HCT116 (cell line): ENCODE results near the gene ARHGAP28. TPM values are rescaled to one million over a fixed set of nuclear protein-coding genes. Genes with fewer than 3 reads are reported as not detected.

Experiments
- ATAC-seq: fragments of 200-7000 bp; cut with Tn5 transposase; 2 replicates; pipeline ENCODE4 v1.9.1; 2020; ENCODE audit warnings: mild to moderate bottlenecking, moderate library complexity
- BruUV-seq: library from RNA; stranded (reverse); fragments of 400-500 nt; replicated peaks from 2 replicates; lab custom pipeline; 2021; lab: Mats Ljungman, UMichigan
- CTCF ChIA-PET: fragments of 300-600 bp; sonication (Branson Sonifier 250); formaldehyde crosslinking; loops from one replicate; lab custom pipeline; 2021; ENCODE audit warnings: antibody characterized with exemption; lab: Charles Lee
- POLR2A ChIA-PET: fragments of 300-600, 350-600 bp; sonication (Branson Sonifier 250); formaldehyde crosslinking; loops from one replicate; lab custom pipeline; 2021; ENCODE audit warnings: antibody characterized with exemption; lab: Charles Lee
- RAD21 ChIA-PET, 2 experiments: fragments of 300-600 bp; sonication (Branson Sonifier 250); formaldehyde crosslinking; loops; one replicate each; lab custom pipeline; 2023; ENCODE audit warnings: low total read pairs in 2 of 2; ENCODE audit not compliant: uncharacterized antibody in 2 of 2, unreplicated experiment in 2 of 2, low non-redundant PET in 1 of 2; lab: Charles Lee
- DNase-seq: peaks from one replicate; pipeline ENCODE4 v3.0.0-alpha.2; 2010; ENCODE audit warnings: low read depth, low spot score
- H2AFZ ChIP-seq: fragments of 200-600 bp; shearing (Covaris generic), sonication (generic); 2 replicates; pipeline ENCODE4 v1.6.1; 2017; ENCODE audit warnings: low read depth, mixed run types, mixed read lengths, antibody characterized with exemption, low read length; ENCODE audit not compliant: poor library complexity, severe bottlenecking
- H3K27ac ChIP-seq: 2 replicates; pipeline ENCODE4 v1.5.1; 2012; ENCODE audit warnings: low read depth, low read length
- H3K27me3 ChIP-seq: fragments of 200-600 bp; sonication (generic); 2 replicates; pipeline ENCODE4 v1.6.1; 2016; ENCODE audit warnings: mixed run types, low read length, mixed read lengths; ENCODE audit not compliant: insufficient read depth
- H3K36me3 ChIP-seq, 2 experiments: fragments of 200-500 bp in 1 of 2; fragments of 200-600 bp in 1 of 2; sonication (Bioruptor generic) in 1 of 2; sonication (generic) in 1 of 2; 2 replicates each; pipeline versions ENCODE4 v1.5.1 to v1.6.1; 2014 to 2016; ENCODE audit warnings: low read length in 2 of 2, inconsistent platforms in 1 of 2, mixed read lengths in 1 of 2, mixed run types in 1 of 2; ENCODE audit not compliant: insufficient read depth in 2 of 2, control insufficient read depth in 1 of 2
- H3K4me1 ChIP-seq, 2 experiments: fragments of 200-600 bp in 1 of 2; sonication (generic) in 1 of 2; 2 replicates each; pipeline versions ENCODE4 v1.5.1 to v1.6.1; 2012 to 2017; ENCODE audit warnings: low read length in 2 of 2, inconsistent platforms in 1 of 2, mild to moderate bottlenecking in 1 of 2, mixed read lengths in 1 of 2, mixed run types in 1 of 2, moderate library complexity in 1 of 2; ENCODE audit not compliant: insufficient read depth in 2 of 2, control insufficient read depth in 1 of 2
- H3K4me2 ChIP-seq: fragments of 200-600 bp; sonication (generic); 2 replicates; pipeline ENCODE4 v1.6.1; 2017; ENCODE audit warnings: mixed run types, low read length, mixed read lengths
- H3K4me3 ChIP-seq, 2 experiments: fragments of 200-600 bp in 1 of 2; sonication (generic) in 1 of 2; replicated peaks in 1 of 2; 2 replicates each; pipeline ENCODE4 v1.5.1; 2011 to 2016; ENCODE audit warnings: low read length in 2 of 2, control low read depth in 1 of 2, low read depth in 1 of 2, mild to moderate bottlenecking in 1 of 2, mixed read lengths in 1 of 2, mixed run types in 1 of 2
- H3K79me2 ChIP-seq: fragments of 200-600 bp; sonication (generic); 2 replicates; pipeline ENCODE4 v1.6.1; 2017; ENCODE audit warnings: mild to moderate bottlenecking, mixed run types, low read length, moderate library complexity, mixed read lengths; ENCODE audit not compliant: insufficient read depth
- H3K9ac ChIP-seq: fragments of 200-600 bp; sonication (generic); 2 replicates; pipeline ENCODE4 v1.6.1; 2016; ENCODE audit warnings: low read length, mixed read lengths
- H3K9me2 ChIP-seq: fragments of 200-600 bp; sonication (generic), shearing (Covaris generic); 2 replicates; pipeline ENCODE4 v1.6.1; 2017; ENCODE audit warnings: mixed run types, mild to moderate bottlenecking, moderate library complexity; ENCODE audit not compliant: insufficient read depth
- H3K9me3 ChIP-seq, 2 experiments: fragments of 200-500 bp in 1 of 2; fragments of 200-600 bp in 1 of 2; sonication (Bioruptor generic) in 1 of 2; sonication (generic) in 1 of 2; 2 replicates each; pipeline ENCODE4 v1.6.1; 2014 to 2017; ENCODE audit warnings: low read length in 2 of 2, mixed read lengths in 2 of 2, inconsistent platforms in 1 of 2, low read depth in 1 of 2, mild to moderate bottlenecking in 1 of 2, mixed run types in 1 of 2, moderate library complexity in 1 of 2; ENCODE audit not compliant: control insufficient read depth in 1 of 2, insufficient read depth in 1 of 2
- H4K20me1 ChIP-seq: fragments of 200-600 bp; sonication (generic), shearing (Covaris generic); 2 replicates; pipeline ENCODE4 v1.6.1; 2017; ENCODE audit warnings: mixed run types, mild to moderate bottlenecking, moderate library complexity; ENCODE audit not compliant: insufficient read depth
- CTCF ChIP-seq, 3 experiments: fragments of 200-600 bp in 1 of 3; sonication (generic) in 1 of 3; IDR thresholded peaks in 2 of 3; conservative IDR thresholded peaks in 1 of 3; 2 replicates each; pipeline ENCODE4 v1.5.1; 2012 to 2017; ENCODE audit warnings: low read depth in 2 of 3, low read length in 2 of 3, antibody characterized with exemption in 1 of 3, borderline replicate concordance in 1 of 3, control low read depth in 1 of 3, mild to moderate bottlenecking in 1 of 3, mixed read lengths in 1 of 3, mixed run types in 1 of 3, moderate library complexity in 1 of 3; ENCODE audit not compliant: insufficient read depth in 1 of 3
- EZH2 ChIP-seq: fragments of 200-600 bp; sonication (generic); IDR thresholded peaks from 2 replicates; pipeline ENCODE4 v1.6.1; 2017; ENCODE audit warnings: antibody characterized with exemption, mixed run types
- EZH2phosphoT487 ChIP-seq: fragments of 200-600 bp; IDR thresholded peaks from 2 replicates; pipeline ENCODE4 v1.6.1; 2018; ENCODE audit warnings: antibody characterized with exemption, borderline replicate concordance
- FOSL1 ChIP-seq: IDR thresholded peaks from 2 replicates; pipeline ENCODE4 v1.6.1; 2012; ENCODE audit warnings: low read depth
- JUND ChIP-seq: IDR thresholded peaks from 2 replicates; pipeline ENCODE4 v1.6.1; 2012
- MAX ChIP-seq: IDR thresholded peaks from 2 replicates; pipeline ENCODE4 v1.6.1; 2012
- POLR2A ChIP-seq: IDR thresholded peaks from 2 replicates; pipeline ENCODE4 v1.7.0; 2011; ENCODE audit warnings: borderline replicate concordance; ENCODE audit not compliant: insufficient read depth, insufficient read length; ENCODE audit errors: extremely low read depth
- POLR2AphosphoS5 ChIP-seq: IDR thresholded peaks from 2 replicates; pipeline ENCODE4 v1.6.1; 2011; ENCODE audit warnings: mild to moderate bottlenecking, low read depth, low read length, moderate library complexity
- RAD21 ChIP-seq: IDR thresholded peaks from 2 replicates; pipeline ENCODE4 v1.6.1; 2012; ENCODE audit warnings: low read depth, mild to moderate bottlenecking
- REST ChIP-seq: IDR thresholded peaks from 2 replicates; pipeline ENCODE4 v1.6.1; 2012; ENCODE audit warnings: low read depth
- SIN3A ChIP-seq: IDR thresholded peaks from 2 replicates; pipeline ENCODE4 v1.6.1; 2012; ENCODE audit warnings: low read depth
- SP1 ChIP-seq: IDR thresholded peaks from 2 replicates; pipeline ENCODE4 v1.6.1; 2012; ENCODE audit warnings: low read depth
- SRF ChIP-seq: IDR thresholded peaks from 2 replicates; pipeline ENCODE4 v1.6.1; 2012; ENCODE audit warnings: low read depth
- TCF7L2 ChIP-seq: IDR thresholded peaks from 2 replicates; pipeline ENCODE4 v1.7.0; 2011; ENCODE audit warnings: borderline replicate concordance, inconsistent platforms; ENCODE audit not compliant: insufficient read depth, insufficient read length; ENCODE audit errors: extremely low read depth
- ZBTB33 ChIP-seq: IDR thresholded peaks from 2 replicates; pipeline ENCODE4 v1.6.1; 2011; ENCODE audit warnings: mild to moderate bottlenecking, low read length, moderate library complexity; ENCODE audit not compliant: insufficient replicate concordance; ENCODE audit errors: extremely low read depth
- intact Hi-C: fragments of 100-400 bp; cut with micrococcal nuclease; formaldehyde crosslinking; loops from 2 replicates; pipeline ENCODE4 v1.10.0; 2022
- total RNA-seq: library from RNA; stranded (reverse); gene quantifications from one replicate; pipeline ENCODE4 v1.2.1, GENCODE V29; 2021; ENCODE audit not compliant: unreplicated experiment

ARHGAP28 gene
- total RNA-seq, 1 experiment from 2014 or later: not detected

GRCh38 chr18:6751222-6751621, 21.7 kb downstream of the ARHGAP28 start:
- ATAC-seq (no peak), DNase-seq (no peak)
- intact Hi-C loops: no loop called here
- H3K4me1 ChIP-seq: no peaks in the 10 kb centered on the region
- no peaks in the 10 kb centered on the region for H3K36me3 ChIP-seq
- H3K27me3 ChIP-seq: no peaks in the 10 kb centered on the region
- BruUV-seq: no TSS peak
- no peak overlapping the region for H3K9ac ChIP-seq
- no peak for TF ChIP-seq ZBTB33
- TF ChIP-seq CTCF (IDR thresholded peaks at IDR 0.05 in 2 of 3, conservative IDR thresholded peaks at IDR 0.05 in 1 of 3; ENCODE audit: borderline replicate concordance in 1 of 3, insufficient read depth in 1 of 3, low read depth in 2 of 3, low read length in 2 of 3): no peak
- TF ChIP-seq MAX: no peak
- TF ChIP-seq JUND: no peak
- no peak for TF ChIP-seq EZH2
- TF ChIP-seq RAD21: no peak
- no peak for TF ChIP-seq FOSL1
- TF ChIP-seq TCF7L2: no peak
- TF ChIP-seq SRF: no peak
- TF ChIP-seq SIN3A: no peak
- TF ChIP-seq POLR2A: no peak
- TF ChIP-seq EZH2phosphoT487: no peak
- TF ChIP-seq REST: no peak
- TF ChIP-seq POLR2AphosphoS5: no peak
- no peak for TF ChIP-seq SP1
- H2AFZ ChIP-seq: no peak overlapping the region
- no peaks in the 10 kb centered on the region for H3K79me2 ChIP-seq
- H3K9me2 ChIP-seq: no peaks in the 10 kb centered on the region
- no peaks in the 10 kb centered on the region for H4K20me1 ChIP-seq
- ChIA-PET POLR2A (no interaction called here), CTCF (no interaction called here), RAD21 (no interaction called here)
- H3K9me3 ChIP-seq: peaks cover 12 to 14% of the 10 kb centered on the region in 2 experiments; a peak in 2 of 4 replicates
- no peak overlapping the region for H3K27ac ChIP-seq
- H3K4me3 ChIP-seq: no peak overlapping the region
- H3K4me2 ChIP-seq: no peak overlapping the region
